Epithelial cell of esophagus (primary cell): ENCODE results near the gene RAB42.

Experiments used
- DNase-seq: peaks from one replicate; pipeline ENCODE4 v3.0.0; 2010; ENCODE audit warnings: low read depth
- H3K4me3 ChIP-seq: 2 replicates; pipeline ENCODE4 v1.5.1; 2011; ENCODE audit warnings: mild to moderate bottlenecking, low read length, control low read depth
- CTCF ChIP-seq: IDR thresholded peaks from 2 replicates; pipeline ENCODE4 v1.5.1; 2011; ENCODE audit warnings: low read depth, mild to moderate bottlenecking, low read length, control low read depth, inconsistent platforms; ENCODE audit not compliant: insufficient read depth; ENCODE audit errors: missing control alignments

The RAB42 gene

GRCh38 chr1:28632560-28632959 is 40.5 kb downstream of the RAB42 start:
- DNase-seq = no peak
- no peak for TF ChIP-seq CTCF
- H3K4me3 ChIP-seq = no peak overlapping the region

GRCh38 chr1:28640766-28641165 is 48.7 kb downstream of the RAB42 start:
- no peak overlapping the region for H3K4me3 ChIP-seq
- DNase-seq = peak; percentile 57
- TF ChIP-seq CTCF = peak; percentile 70

- DNase-seq = no peak
- H3K4me3 ChIP-seq = peak overlapping the region; percentile 98
- TF ChIP-seq CTCF = no peak
Observed at GRCh38 chr1:28642056-28642846, 50.2 kb downstream of the RAB42 start.

- peak; percentile 27 for TF ChIP-seq CTCF
- peak; percentile 97 for DNase-seq
- H3K4me3 ChIP-seq = peak within 1 kb of the TSS; percentile 98
Observed at GRCh38 chr1:28642847-28643635, 51.0 kb downstream of the RAB42 start, which contains the start of gene TAF12. TAF12 (minus strand) TSS chr1:28643067; CDS start chr1:28622081, 20,986 bp downstream.

- no peak for TF ChIP-seq CTCF
- no peak overlapping the region for H3K4me3 ChIP-seq
- no peak for DNase-seq
Observed at GRCh38 chr1:28644494-28644893, 52.4 kb downstream of the RAB42 start.
